GM12874 (cell line): ENCODE data around the gene BTG4.
A peak's percentile ranks its signal among the peaks of the same experiment; 100 is the strongest.

ENCODE experiments used
- TF ChIP-seq, protein P1 (sequence below): IDR thresholded peaks from 2 replicates; pipeline ENCODE4 v1.5.1; 2011; ENCODE audit warnings: low read depth, mild to moderate bottlenecking, control low read depth, low read length, moderate library complexity; ENCODE audit not compliant: insufficient read depth

Gene BTG4

DNA sequence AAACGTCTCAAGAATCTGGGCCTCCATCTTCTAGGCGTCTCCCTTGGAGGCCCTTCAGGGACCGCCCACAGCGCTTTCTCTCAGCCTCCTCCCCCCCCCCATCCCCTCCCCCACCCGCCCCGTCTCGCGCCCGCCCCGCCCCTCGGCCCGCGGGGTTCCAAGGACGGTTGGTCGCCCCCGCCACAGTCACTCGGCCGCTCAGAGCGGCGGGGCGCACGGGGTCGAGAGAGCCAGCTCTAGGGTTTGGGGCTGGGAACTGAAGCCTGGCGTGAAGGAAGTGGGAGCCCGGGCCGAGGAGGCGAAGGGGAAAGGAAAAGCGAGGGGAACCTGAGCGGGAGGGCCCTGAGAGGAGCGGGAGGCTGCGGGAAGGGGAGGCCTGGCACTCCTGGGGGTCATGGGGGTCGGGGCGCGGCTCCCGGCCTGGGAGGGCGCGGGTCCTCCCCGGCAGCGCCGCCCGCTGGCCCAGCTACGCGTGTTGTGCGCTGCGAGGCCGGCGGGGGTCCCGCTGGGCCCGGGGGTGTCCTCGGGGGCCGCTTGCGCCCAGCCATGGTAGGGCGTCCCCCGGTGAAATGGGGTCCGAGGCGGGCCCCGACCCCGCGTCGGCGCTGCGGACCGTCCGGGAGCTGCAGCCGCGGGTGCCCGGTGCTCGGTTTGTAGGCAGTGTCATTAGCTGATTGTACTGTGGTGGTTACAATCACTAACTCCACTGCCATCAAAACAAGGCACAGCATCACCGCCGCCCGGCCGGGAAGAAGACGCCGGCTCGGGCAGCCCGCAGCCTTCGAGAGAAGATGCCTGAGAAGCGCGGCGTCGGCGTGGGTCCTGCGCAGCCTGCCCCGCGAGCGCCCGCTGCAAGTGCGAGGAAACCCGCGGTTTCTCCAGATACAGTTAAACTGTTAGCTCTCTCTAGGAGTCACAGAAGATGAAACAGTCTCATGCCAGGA, at the start of gene BTG4:
BTG4 (minus strand) TSS at position 91 of the 944 bp plus-strand sequence. CDS start 13,610 bp downstream, outside the sequence.
- TF ChIP-seq, protein P1, sequence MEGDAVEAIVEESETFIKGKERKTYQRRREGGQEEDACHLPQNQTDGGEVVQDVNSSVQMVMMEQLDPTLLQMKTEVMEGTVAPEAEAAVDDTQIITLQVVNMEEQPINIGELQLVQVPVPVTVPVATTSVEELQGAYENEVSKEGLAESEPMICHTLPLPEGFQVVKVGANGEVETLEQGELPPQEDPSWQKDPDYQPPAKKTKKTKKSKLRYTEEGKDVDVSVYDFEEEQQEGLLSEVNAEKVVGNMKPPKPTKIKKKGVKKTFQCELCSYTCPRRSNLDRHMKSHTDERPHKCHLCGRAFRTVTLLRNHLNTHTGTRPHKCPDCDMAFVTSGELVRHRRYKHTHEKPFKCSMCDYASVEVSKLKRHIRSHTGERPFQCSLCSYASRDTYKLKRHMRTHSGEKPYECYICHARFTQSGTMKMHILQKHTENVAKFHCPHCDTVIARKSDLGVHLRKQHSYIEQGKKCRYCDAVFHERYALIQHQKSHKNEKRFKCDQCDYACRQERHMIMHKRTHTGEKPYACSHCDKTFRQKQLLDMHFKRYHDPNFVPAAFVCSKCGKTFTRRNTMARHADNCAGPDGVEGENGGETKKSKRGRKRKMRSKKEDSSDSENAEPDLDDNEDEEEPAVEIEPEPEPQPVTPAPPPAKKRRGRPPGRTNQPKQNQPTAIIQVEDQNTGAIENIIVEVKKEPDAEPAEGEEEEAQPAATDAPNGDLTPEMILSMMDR = 0 out of 2 replicates have a peak, but pooled peaks have one; percentile 9

DNA sequence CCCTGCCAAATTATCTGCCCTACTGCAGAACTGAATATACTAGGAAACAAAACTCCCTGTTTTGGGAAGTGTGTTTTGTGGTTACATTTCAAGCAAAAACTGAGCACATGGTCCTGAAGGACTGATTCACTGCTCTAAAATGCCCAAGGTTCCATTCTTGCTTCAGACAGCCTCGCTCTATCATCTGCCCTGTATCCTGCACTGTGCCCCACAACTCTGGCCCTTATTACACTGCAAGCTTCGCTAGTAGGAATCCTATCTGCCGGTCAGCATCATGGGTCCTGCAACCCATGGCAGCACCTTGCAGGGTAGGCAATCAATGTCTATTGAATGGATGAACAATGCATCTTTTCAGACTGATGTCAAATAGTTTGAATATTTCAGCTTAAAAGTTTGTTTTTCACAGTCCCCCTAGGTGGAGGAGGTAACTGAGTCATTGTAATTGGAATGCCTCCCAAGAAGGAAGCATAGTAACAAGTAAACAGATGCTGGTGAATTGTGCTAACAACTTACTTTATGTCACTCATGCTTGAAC, 49.7 kb upstream of the BTG4 start:
- TF ChIP-seq, protein P1 = no peak

DNA sequence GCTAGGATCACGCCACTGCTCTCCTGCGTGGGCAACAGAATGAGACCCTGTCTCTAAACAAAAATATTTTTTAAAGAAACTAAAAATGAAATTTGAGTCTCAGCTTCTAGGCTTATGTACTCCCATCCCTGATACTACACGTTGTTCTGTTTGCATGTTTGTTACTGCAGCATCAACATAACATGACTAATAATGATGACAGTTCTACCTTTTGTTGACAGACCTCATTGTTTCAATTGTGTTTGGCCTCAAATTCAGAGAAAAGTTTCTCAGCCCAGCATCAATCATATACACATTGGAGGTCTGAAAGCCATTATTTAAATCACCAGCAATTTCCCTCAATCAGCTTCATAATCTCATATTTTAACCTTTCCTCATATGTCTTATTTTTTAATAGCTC, 49.1 kb upstream of the BTG4 start:
- TF ChIP-seq, protein P1 = no peak

DNA sequence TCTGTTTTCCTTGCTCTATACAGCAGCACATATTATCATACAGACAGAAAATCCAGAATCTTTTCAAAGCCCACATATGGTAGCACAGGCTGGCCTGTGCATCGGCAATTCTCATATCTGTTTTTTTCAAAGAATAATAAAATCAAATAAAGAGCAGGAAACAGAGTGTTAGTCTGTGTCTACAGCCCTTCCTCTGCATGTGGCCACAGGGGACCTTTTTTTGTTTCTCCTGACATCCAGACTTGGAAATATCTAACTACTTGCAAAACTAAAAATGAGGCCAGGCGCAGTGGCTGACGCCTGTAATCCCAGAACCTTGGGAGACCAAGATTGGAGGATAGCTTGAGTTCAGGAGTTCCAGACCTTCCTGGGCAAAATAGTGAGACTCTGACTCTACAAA, 48.6 kb upstream of the BTG4 start:
- TF ChIP-seq, protein P1 = no peak

DNA sequence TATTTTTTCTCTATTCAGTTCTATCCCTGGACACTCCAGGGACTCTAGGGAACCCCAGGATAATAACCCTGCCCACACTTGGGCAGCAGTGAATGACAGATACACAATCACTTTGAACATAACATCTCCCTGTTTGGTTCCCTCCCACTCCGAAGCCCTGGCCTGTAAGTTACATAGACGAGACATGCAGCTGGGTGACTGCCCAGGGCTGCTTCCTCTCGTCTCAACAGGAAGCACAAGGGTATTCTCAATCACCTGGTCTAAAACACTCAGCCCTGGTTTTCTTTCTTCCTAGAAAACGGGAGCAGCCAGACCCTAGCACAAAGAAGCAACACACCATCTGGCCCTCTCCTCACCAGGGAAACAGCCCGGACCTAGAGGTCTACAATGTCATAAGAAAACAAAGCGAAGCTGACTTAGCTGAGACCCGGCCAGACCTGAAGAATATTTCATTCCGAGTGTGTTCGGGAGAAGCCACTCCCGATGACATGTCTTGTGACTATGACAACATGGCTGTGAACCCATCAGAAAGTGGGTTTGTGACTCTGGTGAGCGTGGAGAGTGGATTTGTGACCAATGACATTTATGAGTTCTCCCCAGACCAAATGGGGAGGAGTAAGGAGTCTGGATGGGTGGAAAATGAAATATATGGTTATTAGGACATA, 47.7 kb upstream of the BTG4 start:
- TF ChIP-seq, protein P1 = no peak

DNA sequence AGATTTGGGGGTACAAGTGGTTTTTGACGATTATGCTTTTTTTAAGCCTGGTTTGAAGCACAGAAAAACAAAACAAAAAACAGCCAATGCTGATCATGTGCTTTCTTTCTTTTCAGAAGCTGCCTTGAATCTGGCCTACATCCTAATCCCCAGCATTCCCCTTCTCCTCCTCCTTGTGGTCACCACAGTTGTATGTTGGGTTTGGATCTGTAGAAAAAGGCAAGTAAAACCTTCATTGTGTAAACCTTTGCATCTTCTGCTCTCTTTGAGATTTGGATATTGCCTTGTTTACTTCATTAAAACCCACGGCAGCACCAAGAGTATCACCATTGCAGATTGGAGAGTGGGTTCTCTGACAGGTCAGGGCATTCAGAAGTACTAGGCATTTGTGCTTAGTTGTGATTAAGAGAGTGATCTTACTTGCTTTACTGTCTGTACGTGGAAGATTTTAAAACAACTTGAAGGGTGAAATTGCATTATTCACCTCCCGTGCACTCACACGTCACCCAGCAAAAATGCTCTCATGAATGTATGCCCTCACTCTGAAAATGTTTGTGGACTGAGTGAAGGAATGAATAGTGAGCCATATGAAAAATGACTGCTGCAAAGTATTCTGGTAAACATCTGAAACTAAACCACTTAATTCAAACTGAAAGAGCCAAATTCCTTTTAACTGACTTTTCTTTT, 45.4 kb upstream of the BTG4 start:
- TF ChIP-seq, protein P1 = no peak

DNA sequence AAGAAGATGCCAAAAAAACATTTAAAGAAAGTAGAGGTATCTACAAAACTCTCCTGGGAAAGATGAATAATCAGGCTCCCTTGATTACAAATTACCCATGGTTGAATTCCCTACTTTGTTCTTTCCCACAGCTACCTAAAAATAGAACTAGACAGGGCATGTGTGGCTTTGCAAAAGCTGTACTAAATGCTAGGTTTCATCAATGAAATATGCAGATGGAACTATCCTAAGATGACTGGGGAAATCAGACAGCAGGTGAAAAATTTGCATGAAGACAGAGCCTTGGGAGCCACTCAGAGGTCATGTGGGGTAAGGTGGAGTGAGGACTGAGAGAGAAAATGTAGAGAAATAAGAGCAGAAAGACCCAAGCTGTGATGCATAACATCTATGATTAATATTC, 43.1 kb upstream of the BTG4 start:
- TF ChIP-seq, protein P1 = no peak
